PC-9 (cell line): ENCODE measurements around the gene PHF19. TPM values are rescaled to one million over a fixed set of nuclear protein-coding genes. Genes with fewer than 3 reads are reported as not detected.
A peak's percentile ranks its signal among the peaks of the same experiment; 100 is the strongest.

Experiments
- BruUV-seq: library from RNA; stranded (reverse); fragments of 400-500 nt; replicated peaks from 2 replicates; lab custom pipeline; 2021; lab: Mats Ljungman, UMichigan
- CTCF ChIA-PET: fragments of 300-600 bp; sonication (Branson Sonifier 250); formaldehyde crosslinking; loops from one replicate; lab custom pipeline; 2022; ENCODE audit warnings: antibody characterized with exemption; lab: Charles Lee
- POLR2A ChIA-PET: fragments of 300-600 bp; sonication (Branson Sonifier 250); formaldehyde crosslinking; loops from one replicate; lab custom pipeline; 2022; ENCODE audit warnings: antibody characterized with exemption; ENCODE audit not compliant: unreplicated experiment; lab: Charles Lee
- DNase-seq, 2 experiments: peaks; one replicate each; pipeline versions ENCODE4 v3.0.0 to v3.0.0-alpha.2; 2015 to 2022; ENCODE audit warnings: mixed read lengths in 1 of 2
- H2AFZ ChIP-seq: fragments of 200-600 bp; sonication (generic); 2 replicates; pipeline ENCODE4 v1.8.1; 2017; ENCODE audit warnings: antibody characterized with exemption
- H3F3A ChIP-seq: fragments of 200-600 bp; sonication (generic); 2 replicates; pipeline ENCODE4 v1.8.1; 2017; ENCODE audit warnings: antibody characterized with exemption, mild to moderate bottlenecking, low read depth; ENCODE audit not compliant: insufficient read depth
- H3K27ac ChIP-seq: fragments of 200-600 bp; sonication (generic); 2 replicates; pipeline ENCODE4 v1.6.1; 2016; ENCODE audit warnings: mixed run types
- H3K27me3 ChIP-seq: fragments of 200-600 bp; sonication (generic); 2 replicates; pipeline ENCODE4 v1.6.1; 2016; ENCODE audit warnings: low read depth, mixed run types; ENCODE audit not compliant: insufficient read depth
- H3K36me3 ChIP-seq: fragments of 200-600 bp; sonication (generic); 2 replicates; pipeline ENCODE4 v1.6.1; 2016; ENCODE audit warnings: low read depth, mixed run types
- H3K4me1 ChIP-seq: fragments of 200-600 bp; sonication (generic); replicated peaks from 2 replicates; pipeline ENCODE4 v1.6.1; 2016; ENCODE audit warnings: mixed run types; ENCODE audit not compliant: insufficient read depth
- H3K4me2 ChIP-seq: fragments of 200-600 bp; sonication (generic); 2 replicates; pipeline ENCODE4 v1.6.1; 2017; ENCODE audit warnings: mixed run types
- H3K4me3 ChIP-seq: fragments of 200-600 bp; sonication (generic); 2 replicates; pipeline ENCODE4 v1.6.1; 2016; ENCODE audit warnings: mixed run types
- H3K79me2 ChIP-seq: fragments of 200-600 bp; sonication (generic); 2 replicates; pipeline ENCODE4 v1.6.1; 2017; ENCODE audit warnings: low read depth, mixed run types
- H3K9me2 ChIP-seq: fragments of 200-600 bp; sonication (generic); 2 replicates; pipeline ENCODE4 v1.8.1; 2017; ENCODE audit warnings: mild to moderate bottlenecking; ENCODE audit not compliant: insufficient read depth
- H3K9me3 ChIP-seq: fragments of 200-600 bp; sonication (generic); 2 replicates; pipeline ENCODE4 v1.8.1; 2016; ENCODE audit warnings: low read depth; ENCODE audit not compliant: insufficient read depth
- H4K20me1 ChIP-seq: fragments of 200-600 bp; sonication (generic); 2 replicates; pipeline ENCODE4 v1.8.1; 2017; ENCODE audit not compliant: insufficient read depth
- CTCF ChIP-seq: fragments of 200-600 bp; sonication (generic); conservative IDR thresholded peaks from 2 replicates; pipeline ENCODE4 v1.6.1; 2017; ENCODE audit warnings: mixed run types, antibody characterized with exemption, mild to moderate bottlenecking, moderate library complexity
- EZH2 ChIP-seq: fragments of 200-600 bp; sonication (generic); IDR thresholded peaks from 2 replicates; pipeline ENCODE4 v1.8.0; 2017; ENCODE audit warnings: antibody characterized with exemption, low read depth
- intact Hi-C: fragments of 100-400 bp; cut with micrococcal nuclease; formaldehyde crosslinking; loops from one replicate; pipeline ENCODE4 v1.10.0; 2022; ENCODE audit not compliant: unreplicated experiment
- total RNA-seq: library from RNA; stranded (reverse); gene quantifications from 2 replicates; pipeline ENCODE4 v1.2.3, GENCODE V29; 2021

PHF19 gene
- total RNA-seq, 1 experiment from 2014 or later, result 72.9 TPM

GRCh38 chr9:120874226-120875194, 2.5 kb downstream of the PHF19 start:
- Histone ChIP-seq H3K4me2 (peak overlapping the region; percentile 97), H3K36me3 (no peaks in the 10 kb centered on the region), H3F3A (peaks cover 39% of the 10 kb centered on the region), H3K27me3 (no peaks in the 10 kb centered on the region), H3K79me2 (peaks cover 22% of the 10 kb centered on the region), H3K9me2 (no peaks in the 10 kb centered on the region), H3K4me3 (no peak overlapping the region), H3K4me1 (peaks cover 49% of the 10 kb centered on the region), H3K27ac (peak overlapping the region; percentile 35), H4K20me1 (no peaks in the 10 kb centered on the region), H3K9me3 (no peaks in the 10 kb centered on the region), H2AFZ (no peak overlapping the region)
- DNase-seq, result no peak
- no peak for TF ChIP-seq EZH2
- TF ChIP-seq CTCF, result no peak
- intact Hi-C loops, result no loop called here
- no TSS peak for BruUV-seq
- CTCF ChIA-PET, result interaction anchor here (0.6 kb wide), 1 partner anchor 165 kb away, joined by 4 read pairs; no protein-coding TSS in a partner anchor
- POLR2A ChIA-PET, result interaction anchor here (0.7 kb wide), 1 partner anchor 280 kb away, joined by 7 read pairs; no protein-coding TSS in a partner anchor

- H3F3A ChIP-seq, result peaks cover 45% of the 10 kb centered on the region
- intact Hi-C loops, result loop anchor here (1.0 kb wide), 1 partner anchor 30 kb away; no protein-coding TSS in a partner anchor
- no peaks in the 10 kb centered on the region for H3K27me3 ChIP-seq
- no peak overlapping the region for H3K4me3 ChIP-seq
- no peaks in the 10 kb centered on the region for H3K9me2 ChIP-seq
- peak overlapping the region; percentile 35; the same call in 1 of the 2 replicates for H3K27ac ChIP-seq
- TF ChIP-seq EZH2 (no peak), CTCF (no peak)
- DNase-seq, result peak; percentile 90 to 91
- no peaks in the 10 kb centered on the region for H3K9me3 ChIP-seq
- H3K36me3 ChIP-seq, result no peaks in the 10 kb centered on the region
- POLR2A ChIA-PET, result interaction anchor here (0.7 to 0.8 kb wide), 2 partner anchors 10 to 80 kb away, joined by 3 to 5 read pairs; no protein-coding TSS in a partner anchor
- CTCF ChIA-PET, result interaction anchor here (0.7 to 1.1 kb wide), 2 partner anchors 63 to 112 kb away, joined by 3 read pairs; no protein-coding TSS in a partner anchor
- no peaks in the 10 kb centered on the region for H4K20me1 ChIP-seq
- BruUV-seq, result no TSS peak
- H2AFZ ChIP-seq, result no peak overlapping the region
- H3K79me2 ChIP-seq, result peaks cover 22% of the 10 kb centered on the region
- H3K4me1 ChIP-seq, result peaks cover 45% of the 10 kb centered on the region
- peak overlapping the region; percentile 97 for H3K4me2 ChIP-seq
These were observed 3.5 kb downstream of the PHF19 start for GRCh38 chr9:120873512-120873911.

GRCh38 chr9:120872791-120873502, 4.0 kb downstream of the PHF19 start:
- Histone ChIP-seq H2AFZ (no peak overlapping the region), H3K9me2 (no peaks in the 10 kb centered on the region), H3K79me2 (peaks cover 22% of the 10 kb centered on the region), H3K4me3 (no peak overlapping the region), H3K27ac (0 out of 2 replicates have a peak overlapping the region, but pooled peaks have one; percentile 21), H3K9me3 (no peaks in the 10 kb centered on the region), H3K36me3 (no peaks in the 10 kb centered on the region), H3K4me1 (peaks cover 45% of the 10 kb centered on the region), H3K27me3 (no peaks in the 10 kb centered on the region), H3F3A (peaks cover 45% of the 10 kb centered on the region), H3K4me2 (peak overlapping the region; percentile 97), H4K20me1 (no peaks in the 10 kb centered on the region)
- intact Hi-C loops, result loop anchor here (1.0 kb wide), 1 partner anchor 30 kb away; no protein-coding TSS in a partner anchor
- BruUV-seq, result no TSS peak
- CTCF ChIA-PET, result interaction anchor here (0.6 to 1.1 kb wide), 4 partner anchors 17 to 292 kb away, joined by 3 to 15 read pairs (median 5); no protein-coding TSS in a partner anchor
- TF ChIP-seq CTCF (no peak), EZH2 (no peak)
- POLR2A ChIA-PET, result interaction anchor here (0.7 to 0.8 kb wide), 2 partner anchors 10 to 79 kb away, joined by 3 to 5 read pairs; no protein-coding TSS in a partner anchor
- no peak for DNase-seq
